Activated naive CD8-positive, alpha-beta T cell treated with anti-CD3 and anti-CD28 coated beads, Interleukin-2, amount 50 U/mL, for 24 hours (primary cell): ENCODE results near the gene ISG20.
A peak's percentile ranks its signal among the peaks of the same experiment; 100 is the strongest.
"Not testable (repeated sequence)": the region's sequence is repeated elsewhere in the genome, so short reads cannot be mapped to it uniquely, and the experiment has no call there.

Experiments
- ATAC-seq: fragments of 150-1000 bp; cut with Tn5 transposase; one replicate; pipeline ENCODE4 v1.10.0; 2021
- DNase-seq: peaks from one replicate; pipeline ENCODE4 v3.0.0; 2021
- H3K27ac Mint-ChIP-seq: one replicate; pipeline ENCODE4 v1.8.0; 2021; ENCODE audit warnings: mild to moderate bottlenecking, mixed read lengths
- H3K27me3 Mint-ChIP-seq: one replicate; pipeline ENCODE4 v1.8.0; 2021; ENCODE audit warnings: mixed read lengths
- H3K36me3 Mint-ChIP-seq: one replicate; pipeline ENCODE4 v1.8.0; 2021; ENCODE audit warnings: low read depth, mixed read lengths
- H3K4me1 Mint-ChIP-seq: one replicate; pipeline ENCODE4 v1.8.0; 2021; ENCODE audit warnings: mixed read lengths
- H3K4me3 Mint-ChIP-seq: one replicate; pipeline ENCODE4 v1.8.0; 2021; ENCODE audit warnings: mild to moderate bottlenecking, moderate library complexity, mixed read lengths
- H3K9me3 Mint-ChIP-seq: one replicate; pipeline ENCODE4 v1.8.0; 2021; ENCODE audit warnings: mixed read lengths

The ISG20 gene

DNA sequence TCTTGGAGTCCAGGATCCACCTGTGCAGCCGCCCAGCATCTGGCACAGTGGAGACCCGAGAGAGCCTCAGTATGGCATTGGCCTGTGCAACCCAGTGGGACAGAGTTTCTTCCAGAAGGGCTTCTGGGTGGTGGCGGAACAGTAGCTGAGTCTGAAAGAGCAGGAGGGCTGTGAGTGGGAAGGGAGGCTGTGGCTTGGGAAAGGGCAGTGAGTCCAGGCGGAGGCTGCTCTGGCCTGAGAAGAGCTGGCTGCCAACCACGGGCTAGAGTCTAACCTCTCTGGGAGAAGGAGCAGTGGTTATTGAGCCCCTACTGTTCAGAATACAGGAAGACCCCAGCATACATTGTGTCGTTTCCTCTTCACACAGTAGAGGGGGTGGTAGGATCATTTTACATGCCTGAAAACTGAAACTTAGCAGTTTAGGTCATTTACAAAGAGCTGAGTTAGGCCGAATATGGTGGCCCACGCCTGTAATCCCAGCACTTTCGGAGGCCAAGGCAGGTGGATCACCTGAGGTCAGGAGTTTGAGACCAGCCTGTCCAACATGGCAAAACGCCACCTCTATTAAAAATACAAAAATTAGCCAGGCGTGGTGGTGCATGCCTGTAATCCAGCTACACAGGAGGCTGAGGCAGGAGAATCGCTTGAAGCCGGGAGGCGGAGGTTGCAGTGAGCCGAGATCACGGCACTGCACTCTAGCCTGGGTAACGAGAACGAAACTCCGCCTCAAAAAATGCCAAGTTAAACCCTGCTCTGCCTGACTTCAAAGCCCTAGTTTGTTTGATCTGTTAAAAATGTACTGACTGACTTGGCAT lies 14.5 kb upstream of the ISG20 start:
- no peak for DNase-seq
- peaks cover 66% of the 10 kb centered on the region for H3K36me3 Mint-ChIP-seq
- peaks cover 78% of the 10 kb centered on the region for H3K4me1 Mint-ChIP-seq

DNA sequence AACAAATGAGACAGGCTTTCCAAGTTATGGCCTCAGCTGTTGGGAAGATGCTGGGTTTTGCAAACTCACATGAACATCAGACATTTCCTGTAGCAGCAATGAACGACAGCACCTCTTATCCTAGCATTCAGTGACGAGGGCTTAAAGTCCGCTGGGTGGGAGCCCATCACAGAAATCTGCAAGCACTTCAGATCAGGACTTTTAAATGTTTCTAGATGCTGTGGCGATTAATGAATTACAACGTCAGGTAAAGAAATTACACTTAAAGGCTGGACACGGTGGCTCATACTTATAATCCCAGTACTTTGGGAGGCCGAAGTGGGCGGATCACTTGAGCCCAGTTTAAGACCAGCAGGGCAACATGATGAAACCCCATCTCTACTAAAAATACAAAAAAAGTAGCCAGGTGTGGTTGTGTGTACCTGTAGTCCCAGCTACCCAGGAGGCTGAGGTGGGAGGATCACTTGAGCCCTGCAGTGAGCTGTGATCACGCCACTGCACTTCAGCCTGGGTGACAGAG lies 13.8 kb upstream of the ISG20 start:
- H3K4me1 Mint-ChIP-seq: peaks cover 84% of the 10 kb centered on the region
- no peaks in the 10 kb centered on the region for H3K9me3 Mint-ChIP-seq
- H3K27ac Mint-ChIP-seq: peak overlapping the region; percentile 98
- ATAC-seq (no peak), DNase-seq (no peak)
- peak overlapping the region; percentile 98 for H3K4me3 Mint-ChIP-seq
- peaks cover under 1% of the 10 kb centered on the region for H3K27me3 Mint-ChIP-seq
- H3K36me3 Mint-ChIP-seq: peaks cover 72% of the 10 kb centered on the region

More for the DNA sequence above, 14.5 kb upstream of the ISG20 start:
- peaks cover 5% of the 10 kb centered on the region for H3K27me3 Mint-ChIP-seq
- H3K4me3 Mint-ChIP-seq: peak overlapping the region; percentile 98
- peak overlapping the region; percentile 98 for H3K27ac Mint-ChIP-seq
- H3K9me3 Mint-ChIP-seq: no peaks in the 10 kb centered on the region
- ATAC-seq: peak; percentile 16

- peak overlapping the region; percentile 54 for H3K4me3 Mint-ChIP-seq
Measured at GRCh38 chr15:88625943-88626741, 12.7 kb upstream of the ISG20 start.

GRCh38 chr15:88627463-88627862 lies 11.4 kb upstream of the ISG20 start:
- Mint-ChIP-seq H3K4me1 (peaks cover 93% of the 10 kb centered on the region), H3K27ac (peak overlapping the region; percentile 88), H3K36me3 (peaks cover 82% of the 10 kb centered on the region), H3K4me3 (peak overlapping the region; percentile 53), H3K9me3 (no peaks in the 10 kb centered on the region), H3K27me3 (no peaks in the 10 kb centered on the region)
- peak; percentile 27 for ATAC-seq
- no peak for DNase-seq

More at GRCh38 chr15:88625943-88626741, 12.7 kb upstream of the ISG20 start:
- H3K27me3 Mint-ChIP-seq: no peaks in the 10 kb centered on the region
- no peaks in the 10 kb centered on the region for H3K9me3 Mint-ChIP-seq
- peaks cover 80% of the 10 kb centered on the region for H3K36me3 Mint-ChIP-seq
- ATAC-seq (no peak), DNase-seq (no peak)
- peaks cover 87% of the 10 kb centered on the region for H3K4me1 Mint-ChIP-seq
- H3K27ac Mint-ChIP-seq: peak overlapping the region; percentile 78

DNA sequence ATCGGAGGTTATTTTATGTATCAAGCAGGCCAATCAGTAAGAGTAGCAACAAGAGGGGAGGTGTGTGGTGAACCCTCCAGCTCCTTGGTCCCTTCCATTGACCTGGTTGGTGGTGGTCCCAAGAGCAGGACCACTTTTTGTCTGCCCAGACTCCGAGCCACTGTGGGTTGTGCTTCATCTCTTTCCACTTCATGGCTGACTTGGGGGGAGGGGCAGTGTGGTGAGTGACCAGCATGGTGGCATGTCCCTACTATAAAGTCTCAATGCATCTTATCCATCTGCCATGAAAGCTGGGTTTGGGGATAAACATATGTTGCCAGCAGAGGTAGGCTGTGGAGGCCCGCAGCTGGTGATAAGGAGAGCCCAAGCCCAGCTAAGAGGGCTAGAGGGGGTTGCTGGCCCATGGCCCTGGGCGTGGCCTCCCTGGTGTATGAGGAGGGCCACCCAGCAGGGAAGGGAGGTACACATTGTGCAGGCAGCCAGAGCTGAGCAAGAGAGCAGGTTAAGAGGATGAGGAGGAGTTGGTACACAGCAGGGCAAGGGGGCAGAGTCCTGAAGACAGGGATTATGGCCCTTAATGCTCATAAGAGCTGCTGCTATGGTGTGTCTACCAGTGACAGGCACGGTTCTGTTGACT lies 10.7 kb upstream of the ISG20 start:
- Mint-ChIP-seq H3K4me3 (peak overlapping the region; percentile 53), H3K27me3 (no peaks in the 10 kb centered on the region), H3K4me1 (peaks cover 92% of the 10 kb centered on the region), H3K9me3 (no peaks in the 10 kb centered on the region), H3K36me3 (peaks cover 80% of the 10 kb centered on the region), H3K27ac (peak overlapping the region; percentile 88)
- DNase-seq (no peak), ATAC-seq (no peak)

DNA sequence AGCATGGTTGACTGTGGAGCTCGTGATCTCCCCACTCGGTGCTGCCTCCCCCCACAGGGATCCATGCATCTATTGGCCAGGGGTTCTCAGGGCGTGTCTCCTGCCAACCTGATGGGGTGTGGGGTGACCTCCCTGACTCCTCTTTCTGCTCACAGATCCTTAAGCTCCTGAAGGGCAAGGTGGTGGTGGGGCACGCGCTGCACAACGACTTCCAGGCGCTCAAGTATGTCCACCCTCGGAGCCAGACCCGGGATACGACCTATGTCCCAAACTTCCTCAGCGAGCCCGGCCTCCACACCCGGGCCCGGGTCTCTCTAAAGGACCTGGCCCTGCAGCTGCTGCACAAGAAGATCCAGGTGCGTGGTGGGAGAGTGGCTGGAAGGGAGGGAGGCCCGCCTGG lies 9.7 kb upstream of the ISG20 start:
- DNase-seq: no peak
- Mint-ChIP-seq H3K4me3 (no peak overlapping the region), H3K9me3 (no peaks in the 10 kb centered on the region), H3K36me3 (peaks cover 81% of the 10 kb centered on the region), H3K27me3 (no peaks in the 10 kb centered on the region), H3K4me1 (peaks cover 89% of the 10 kb centered on the region), H3K27ac (peak overlapping the region; percentile 34)
- no peak for ATAC-seq

GRCh38 chr15:88630141-88630721 lies 8.6 kb upstream of the ISG20 start:
- ATAC-seq (no peak), DNase-seq (no peak)
- Mint-ChIP-seq H3K27me3 (no peaks in the 10 kb centered on the region), H3K4me1 (peaks cover 88% of the 10 kb centered on the region), H3K4me3 (peak overlapping the region; percentile 27), H3K36me3 (peaks cover 77% of the 10 kb centered on the region), H3K27ac (peak overlapping the region; percentile 47), H3K9me3 (no peaks in the 10 kb centered on the region)

GRCh38 chr15:88630798-88631463 lies 7.9 kb upstream of the ISG20 start:
- no peak overlapping the region for H3K4me3 Mint-ChIP-seq
- peaks cover 89% of the 10 kb centered on the region for H3K4me1 Mint-ChIP-seq
- peak overlapping the region; percentile 44 for H3K27ac Mint-ChIP-seq
- peaks cover 78% of the 10 kb centered on the region for H3K36me3 Mint-ChIP-seq
- ATAC-seq (no peak), DNase-seq (no peak)
- no peaks in the 10 kb centered on the region for H3K27me3 Mint-ChIP-seq
- no peaks in the 10 kb centered on the region for H3K9me3 Mint-ChIP-seq

DNA sequence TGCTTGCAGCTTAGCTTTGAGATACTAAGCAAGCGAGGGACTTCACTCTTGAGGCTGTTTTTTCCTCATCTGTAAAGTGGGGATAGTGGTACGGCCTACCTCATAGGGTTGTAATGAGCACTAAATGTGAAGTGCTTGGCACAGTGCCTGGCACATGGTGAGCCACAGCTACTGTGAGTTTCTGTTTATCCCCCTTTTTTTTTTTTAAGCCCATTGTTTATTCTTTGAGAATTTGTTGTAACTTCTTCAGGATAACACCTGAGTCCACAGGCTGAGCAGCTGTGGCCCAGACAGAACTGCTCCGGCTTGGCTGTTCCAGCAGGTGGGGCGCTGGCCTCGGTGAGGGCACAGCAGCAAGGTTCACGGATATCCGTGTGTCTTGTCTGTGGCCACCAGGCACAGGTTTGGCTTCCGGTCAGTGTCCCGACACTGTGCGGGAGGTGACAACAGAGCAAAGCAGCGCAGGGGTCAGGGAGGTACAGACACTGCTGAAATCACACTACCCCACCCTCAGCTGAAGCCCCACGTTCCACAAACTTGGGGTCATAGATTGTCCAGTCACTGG lies 7.3 kb upstream of the ISG20 start:
- Mint-ChIP-seq H3K4me3 (no peak overlapping the region), H3K27ac (no peak overlapping the region), H3K27me3 (no peaks in the 10 kb centered on the region), H3K4me1 (peaks cover 90% of the 10 kb centered on the region), H3K9me3 (no peaks in the 10 kb centered on the region), H3K36me3 (peaks cover 82% of the 10 kb centered on the region)
- ATAC-seq (no peak), DNase-seq (no peak)

- H3K9me3 Mint-ChIP-seq, H3K4me3 Mint-ChIP-seq, H3K27me3 Mint-ChIP-seq, DNase-seq, ATAC-seq: not testable (repeated sequence)
- peaks cover 77% of the 10 kb centered on the region for H3K36me3 Mint-ChIP-seq
- H3K27ac Mint-ChIP-seq: peak overlapping the region; percentile 70
- peaks cover 90% of the 10 kb centered on the region for H3K4me1 Mint-ChIP-seq
Measured at GRCh38 chr15:88632797-88633196, 6.0 kb upstream of the ISG20 start.

DNA sequence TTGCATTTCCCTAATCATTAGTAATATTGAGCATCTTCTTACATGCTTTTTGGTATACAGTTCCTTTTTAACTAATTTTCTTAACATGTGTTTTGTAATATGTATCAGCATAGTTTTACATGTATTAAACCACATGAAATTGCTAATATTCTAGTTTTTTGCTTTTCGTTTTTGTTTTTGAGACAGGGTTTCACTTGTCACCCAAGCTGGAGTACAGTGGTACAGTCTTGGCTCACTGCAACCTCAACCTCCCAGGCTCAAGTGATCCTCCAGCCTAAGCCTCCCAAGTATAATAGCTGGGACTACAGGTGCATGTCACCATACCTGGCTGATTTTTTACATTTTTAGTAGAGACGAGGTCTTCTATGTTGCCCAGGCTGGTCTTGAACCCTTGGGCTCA lies 4.4 kb upstream of the ISG20 start:
- Mint-ChIP-seq H3K4me1 (peaks cover 89% of the 10 kb centered on the region), H3K9me3 (no peaks in the 10 kb centered on the region), H3K27ac (peak overlapping the region; percentile 65), H3K36me3 (peaks cover 64% of the 10 kb centered on the region), H3K4me3 (no peak overlapping the region), H3K27me3 (no peaks in the 10 kb centered on the region)
- DNase-seq: no peak
- no peak for ATAC-seq

GRCh38 chr15:88635318-88635717 lies 3.5 kb upstream of the ISG20 start:
- Mint-ChIP-seq H3K9me3 (no peaks in the 10 kb centered on the region), H3K27me3 (no peaks in the 10 kb centered on the region), H3K36me3 (peaks cover 61% of the 10 kb centered on the region), H3K4me3 (peak overlapping the region; percentile 48), H3K27ac (peak overlapping the region; percentile 98), H3K4me1 (peaks cover 91% of the 10 kb centered on the region)
- no peak for DNase-seq
- ATAC-seq: peak; percentile 33

DNA sequence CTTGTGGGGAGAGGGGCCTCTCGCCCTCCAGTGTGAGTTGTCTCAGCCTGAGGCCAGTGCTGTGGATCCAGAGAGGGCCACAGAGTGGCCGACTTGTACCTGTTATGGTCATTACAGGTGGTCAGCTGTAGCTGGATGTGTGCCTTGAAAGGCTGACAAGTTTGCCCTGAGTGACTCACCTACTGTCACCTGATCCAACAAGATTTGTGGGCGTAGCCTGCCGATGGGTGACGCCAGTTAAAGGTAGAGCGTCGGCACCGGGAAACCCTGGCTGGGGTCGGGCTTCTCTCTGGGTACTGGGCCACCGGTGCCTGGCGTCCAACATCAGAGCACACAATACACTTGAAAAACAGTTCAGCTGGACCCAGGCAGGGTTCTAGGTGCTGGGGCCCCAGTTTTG lies 2.8 kb upstream of the ISG20 start:
- Mint-ChIP-seq H3K36me3 (peaks cover 58% of the 10 kb centered on the region), H3K27ac (peak overlapping the region; percentile 98), H3K27me3 (no peaks in the 10 kb centered on the region), H3K9me3 (no peaks in the 10 kb centered on the region), H3K4me1 (peaks cover 90% of the 10 kb centered on the region), H3K4me3 (peak overlapping the region; percentile 48)
- DNase-seq (peak; percentile 56), ATAC-seq (no peak)
